ENCODE measurements around the gene TLR3.
"Not testable (repeated sequence)": the region's sequence is repeated elsewhere in the genome, so short reads cannot be mapped to it uniquely, and the experiment has no call there.

Gene TLR3

GRCh38 chr4:186047501-186047900 is 21.5 kb upstream of the TLR3 start:
- DNase-seq (ENCODE audit: low spot score), result not testable (repeated sequence)

- not testable (repeated sequence) for DNase-seq (ENCODE audit: low spot score)
These were observed 18.8 kb upstream of the TLR3 start for GRCh38 chr4:186050135-186050534.

GRCh38 chr4:186051096-186051495 is 17.9 kb upstream of the TLR3 start:
- no peak for DNase-seq (ENCODE audit: low spot score)

- no peak for DNase-seq (ENCODE audit: low spot score)
These were observed 10.5 kb upstream of the TLR3 start for GRCh38 chr4:186058253-186058979.

- no peak for DNase-seq (ENCODE audit: low spot score)
These were observed 10.0 kb upstream of the TLR3 start for GRCh38 chr4:186058980-186059316.

GRCh38 chr4:186061921-186062320 is 7.0 kb upstream of the TLR3 start:
- no peak for DNase-seq (ENCODE audit: low spot score)

GRCh38 chr4:186067757-186068385 is 1.1 kb upstream of the TLR3 start:
- peak; percentile 31 for DNase-seq (ENCODE audit: low spot score)

- no peak for DNase-seq (ENCODE audit: low spot score)
These were observed 773 bp downstream of the TLR3 start for GRCh38 chr4:186069729-186070128.

GRCh38 chr4:186072516-186072915 is 3.6 kb downstream of the TLR3 start:
- no peak for DNase-seq (ENCODE audit: low spot score)

- DNase-seq (ENCODE audit: low spot score), result no peak
These were observed 5.2 kb downstream of the TLR3 start for GRCh38 chr4:186074189-186074588.

- no peak for DNase-seq (ENCODE audit: low spot score)
These were observed 10.2 kb downstream of the TLR3 start for GRCh38 chr4:186078981-186079638.

- no peak for DNase-seq (ENCODE audit: low spot score)
These were observed 10.7 kb downstream of the TLR3 start for GRCh38 chr4:186079694-186080093.

- DNase-seq (ENCODE audit: low spot score), result no peak
These were observed 12.3 kb downstream of the TLR3 start for GRCh38 chr4:186081202-186081807.

GRCh38 chr4:186082221-186082620 is 13.3 kb downstream of the TLR3 start:
- DNase-seq (ENCODE audit: low spot score), result no peak

- no peak for DNase-seq (ENCODE audit: low spot score)
These were observed 19.6 kb downstream of the TLR3 start for GRCh38 chr4:186088523-186088922.

GRCh38 chr4:186092296-186092695 is 23.3 kb downstream of the TLR3 start:
- no peak for DNase-seq (ENCODE audit: low spot score)

GRCh38 chr4:186095406-186095805 is 26.4 kb downstream of the TLR3 start:
- no peak for DNase-seq (ENCODE audit: low spot score)

GRCh38 chr4:186096681-186097165 is 27.8 kb downstream of the TLR3 start:
- no peak for DNase-seq (ENCODE audit: low spot score)

- no peak for DNase-seq (ENCODE audit: low spot score)
These were observed 28.4 kb downstream of the TLR3 start for GRCh38 chr4:186097386-186097785.

- DNase-seq (ENCODE audit: low spot score), result no peak
These were observed 34.0 kb downstream of the TLR3 start for GRCh38 chr4:186102931-186103330.

GRCh38 chr4:186104114-186104889 is 35.3 kb downstream of the TLR3 start, which contains the start of gene FAM149A:
Gene FAM149A (plus strand): TSS chr4:186104704.
- DNase-seq (ENCODE audit: low spot score), result peak; percentile 18
